Inflammatory macrophage treated with lipopolysaccharide for 4 hours (primary cell): ENCODE data around the gene LAMB3.

Experiments used
- DNase-seq: peaks from one replicate; pipeline ENCODE4 v3.0.0-alpha.2; 2020

The LAMB3 gene

DNA sequence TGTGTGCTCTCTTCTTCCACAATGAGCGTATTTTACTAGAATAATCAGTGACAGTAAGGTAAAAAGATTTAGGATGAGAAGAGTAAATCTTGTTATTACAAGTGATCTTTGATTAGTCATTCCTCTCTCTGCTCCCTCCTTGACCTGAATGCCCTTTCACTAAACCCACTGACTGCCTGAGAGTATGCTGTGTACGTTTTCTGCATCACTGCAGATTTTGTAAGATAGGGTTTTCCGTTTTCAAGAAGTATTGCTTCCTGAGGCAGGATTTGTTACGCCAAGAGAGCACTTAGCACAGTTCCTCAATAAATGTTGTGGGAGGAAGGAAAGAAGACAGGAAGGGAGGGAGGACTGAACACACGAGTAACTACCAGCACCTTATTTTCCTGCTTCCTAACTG lies 7.7 kb upstream of the LAMB3 start:
- DNase-seq: peak; percentile 98

GRCh38 chr1:209657918-209658317 lies 5.7 kb upstream of the LAMB3 start:
- DNase-seq: no peak

DNA sequence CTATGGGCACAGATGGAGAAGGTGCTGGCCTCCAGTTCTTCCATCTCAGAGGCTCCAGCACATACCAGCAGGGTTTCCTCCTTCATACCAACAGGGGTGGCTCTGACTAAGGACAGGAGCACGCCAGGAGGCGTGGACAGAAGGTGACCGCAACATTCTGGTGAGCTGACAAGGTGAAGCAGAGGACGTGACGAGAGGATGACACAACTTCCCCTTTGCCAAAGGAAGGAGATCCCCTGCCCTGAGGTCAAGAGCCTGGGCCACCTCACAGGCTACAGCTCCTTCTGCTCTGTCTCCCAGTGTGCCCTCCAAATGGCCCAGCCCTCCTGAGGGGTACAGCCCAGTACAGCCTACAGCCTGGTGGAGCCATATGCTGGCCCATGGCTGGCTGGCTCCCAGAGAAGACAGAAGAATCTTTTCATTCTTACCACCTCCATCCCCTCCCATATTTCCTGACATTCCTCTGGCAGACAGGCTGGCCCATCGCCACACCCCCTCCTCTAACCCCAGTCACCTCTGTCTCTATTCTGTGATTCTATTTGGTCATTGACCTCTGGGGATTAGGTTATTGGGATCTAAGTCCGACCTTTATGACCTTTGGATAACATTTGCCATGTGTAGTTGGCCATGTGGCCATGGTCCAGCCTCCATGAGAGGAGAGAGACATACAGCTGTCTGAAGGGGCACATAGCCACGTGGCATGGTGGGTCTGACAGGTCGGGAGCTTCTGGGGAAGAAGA lies 5.1 kb upstream of the LAMB3 start:
- DNase-seq: peak; percentile 88

- DNase-seq: no peak
Observed at GRCh38 chr1:209655411-209656231, 3.4 kb upstream of the LAMB3 start.

GRCh38 chr1:209653915-209654351 lies 1.7 kb upstream of the LAMB3 start:
- DNase-seq: no peak

DNA sequence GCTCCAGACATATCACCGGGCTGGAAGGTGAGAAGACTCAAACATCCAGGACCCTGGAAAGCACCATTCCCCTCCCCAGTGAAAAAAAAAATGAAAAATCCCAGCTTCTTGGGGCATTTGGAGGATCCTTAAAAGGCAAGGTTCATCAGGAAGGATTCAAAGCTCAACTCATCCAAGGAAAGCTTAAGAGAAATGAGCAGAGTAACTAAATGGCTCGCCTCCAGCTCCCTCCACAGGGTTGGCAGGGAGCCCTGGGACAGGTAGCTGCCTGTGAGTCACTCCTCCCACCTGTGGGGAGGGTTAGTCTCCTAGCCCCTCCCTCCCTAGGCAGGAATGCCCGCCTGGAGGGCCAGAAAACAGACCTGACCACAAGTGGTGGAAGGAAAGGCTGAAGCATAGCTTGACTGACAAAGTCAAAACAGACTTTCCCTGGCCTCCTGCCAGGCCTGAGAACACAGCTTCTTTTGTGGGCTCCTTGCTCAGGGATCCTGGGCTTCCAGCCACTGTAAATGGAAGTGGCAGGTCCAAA lies 712 bp upstream of the LAMB3 start:
- no peak for DNase-seq

DNA sequence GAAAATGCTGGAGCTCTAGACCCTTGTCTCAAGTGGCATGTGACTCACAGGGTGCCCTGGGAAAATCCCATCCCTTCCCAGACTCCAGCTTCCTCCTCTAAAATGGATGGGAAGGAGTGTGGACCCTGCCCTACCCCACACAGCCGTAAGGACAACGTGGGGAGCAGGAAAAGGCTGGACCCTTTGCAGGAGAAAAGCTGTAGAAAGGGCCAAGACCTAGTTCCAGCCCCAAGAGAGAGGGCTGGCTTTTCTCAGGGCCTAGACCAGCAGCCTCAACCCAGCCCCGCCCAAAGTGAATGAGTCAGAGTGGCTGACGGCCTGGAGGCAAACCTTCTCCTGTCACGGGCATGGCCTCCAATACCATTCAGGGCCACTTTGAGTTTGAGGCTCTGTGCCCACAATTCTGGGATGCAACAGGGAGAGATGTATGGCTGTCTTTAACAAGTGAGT lies 1.1 kb downstream of the LAMB3 start:
- DNase-seq: peak; percentile 92

GRCh38 chr1:209650454-209650853 lies 1.8 kb downstream of the LAMB3 start:
- DNase-seq: peak; percentile 85

DNA sequence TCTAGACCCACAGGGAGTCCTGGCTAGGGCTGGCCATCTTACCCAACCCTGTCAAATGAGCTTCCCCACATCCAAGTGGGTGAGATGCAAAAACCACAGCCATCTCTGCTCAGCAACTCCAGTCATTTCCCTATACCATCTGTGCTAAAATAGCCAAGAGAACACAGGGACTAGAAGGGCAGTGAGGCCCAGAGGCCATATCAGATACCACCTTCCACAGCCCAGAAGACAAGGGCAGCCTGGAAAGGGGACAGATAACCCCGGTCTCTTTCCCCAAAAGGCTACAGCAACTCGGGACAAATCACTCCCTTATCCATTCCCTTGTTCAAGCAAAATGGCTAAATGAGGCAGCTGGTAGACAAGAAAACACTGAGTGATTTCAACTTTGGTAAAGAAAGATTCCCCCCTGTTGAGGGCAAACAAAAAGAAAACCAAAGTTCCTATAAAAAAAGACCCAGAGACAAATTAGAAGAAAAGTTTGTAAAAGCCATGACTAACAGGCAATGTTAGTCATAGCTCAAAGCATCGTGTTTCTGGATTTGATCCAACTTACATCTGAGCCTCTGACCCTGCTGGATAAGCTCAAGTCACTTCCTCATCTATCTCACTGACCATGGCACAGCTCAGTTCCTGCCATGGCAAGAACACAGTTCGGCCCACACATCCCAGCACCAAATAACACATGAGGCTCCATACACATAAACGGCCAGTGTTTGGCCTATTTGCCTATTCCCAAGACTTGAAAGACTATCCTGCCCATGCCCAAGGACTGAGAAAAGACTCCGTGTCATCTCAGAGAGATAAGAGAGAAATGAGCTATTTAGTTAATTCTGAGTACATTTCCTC lies 3.1 kb downstream of the LAMB3 start:
- DNase-seq: peak; percentile 96

- no peak for DNase-seq
Observed at GRCh38 chr1:209648346-209648745, 3.9 kb downstream of the LAMB3 start.

DNA sequence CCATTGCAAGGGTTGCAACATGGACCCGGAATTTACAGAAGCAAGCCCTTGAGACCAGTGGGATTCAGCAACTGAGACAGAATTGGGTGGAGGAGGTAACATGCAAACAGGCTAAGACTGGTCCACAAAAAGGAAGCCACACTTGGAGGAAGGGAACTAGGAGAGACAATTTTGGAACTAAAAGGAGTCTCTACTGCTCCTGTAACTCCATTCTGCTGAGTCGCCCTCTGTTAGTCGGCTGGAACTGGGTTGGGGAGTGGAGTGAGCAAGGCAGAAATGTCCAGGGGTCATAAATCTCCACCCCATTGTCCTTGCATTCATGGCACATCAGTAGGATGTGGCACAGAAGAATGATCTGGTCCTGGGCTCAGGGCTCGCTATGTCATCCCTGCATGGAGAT lies 5.1 kb downstream of the LAMB3 start:
- peak; percentile 66 for DNase-seq

DNA sequence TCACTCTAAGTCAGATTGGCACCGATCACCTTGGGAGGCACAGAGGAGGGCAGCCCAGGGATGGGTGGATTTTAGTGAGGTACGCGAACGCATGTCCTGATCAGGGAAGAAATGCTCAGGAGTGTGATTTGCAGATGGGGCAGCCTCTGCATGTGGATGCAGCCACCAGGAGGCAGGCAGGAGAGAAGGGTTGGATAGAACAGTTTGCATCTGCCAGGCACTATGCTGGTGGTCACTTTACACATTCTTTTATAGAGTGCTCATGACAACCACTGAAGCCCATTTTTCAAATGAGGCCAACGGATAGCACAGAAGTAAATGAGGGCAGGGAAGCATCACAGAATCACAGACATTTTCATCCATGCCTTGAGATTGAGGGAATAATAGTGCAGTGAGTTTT lies 5.7 kb downstream of the LAMB3 start:
- no peak for DNase-seq

GRCh38 chr1:209645574-209646452 lies 6.4 kb downstream of the LAMB3 start:
- DNase-seq: no peak

- no peak for DNase-seq
Observed at GRCh38 chr1:209643285-209644020, 8.8 kb downstream of the LAMB3 start.

DNA sequence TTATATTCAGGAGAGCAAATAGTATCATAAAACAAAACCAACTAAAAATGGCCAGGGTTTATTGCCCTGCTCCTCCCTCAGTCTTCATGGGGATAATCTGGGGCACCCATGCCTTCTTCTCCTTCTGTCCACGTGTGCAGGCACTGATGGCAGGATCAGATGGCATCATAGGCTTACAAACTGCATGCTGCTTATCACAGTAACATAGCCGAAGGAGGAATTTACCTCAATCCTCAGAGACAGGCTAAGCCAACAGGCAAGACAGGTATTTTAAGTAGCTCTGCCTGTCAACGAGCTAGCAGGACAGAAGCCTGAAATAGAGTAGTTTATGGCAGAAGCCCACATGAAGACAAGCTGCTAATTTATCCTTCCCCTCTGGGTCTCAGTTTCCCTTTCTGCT lies 9.4 kb downstream of the LAMB3 start:
- DNase-seq: no peak

- DNase-seq: no peak
Observed at GRCh38 chr1:209641832-209642172, 10.4 kb downstream of the LAMB3 start.

DNA sequence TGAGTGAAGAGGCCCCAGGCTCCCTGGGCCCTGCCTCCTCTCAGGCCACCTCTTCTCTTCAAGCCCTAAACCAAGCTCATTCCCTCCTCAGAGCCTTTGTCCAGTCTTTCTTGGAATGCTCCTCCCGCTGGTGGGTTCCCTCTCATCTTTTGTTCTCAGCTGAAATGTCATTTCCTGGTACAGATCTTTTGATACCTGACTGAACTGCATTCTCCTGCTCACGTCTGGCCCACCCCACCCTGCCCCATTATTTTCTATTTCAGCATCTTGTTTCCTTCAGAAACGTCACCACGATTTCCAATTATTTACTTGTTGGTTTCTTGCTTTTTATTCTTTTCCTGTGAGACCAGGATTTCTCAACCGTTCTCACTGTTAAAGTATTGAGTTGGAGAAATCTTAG lies 16.4 kb downstream of the LAMB3 start:
- no peak for DNase-seq

GRCh38 chr1:209634005-209634737 lies 18.1 kb downstream of the LAMB3 start:
- no peak for DNase-seq

DNA sequence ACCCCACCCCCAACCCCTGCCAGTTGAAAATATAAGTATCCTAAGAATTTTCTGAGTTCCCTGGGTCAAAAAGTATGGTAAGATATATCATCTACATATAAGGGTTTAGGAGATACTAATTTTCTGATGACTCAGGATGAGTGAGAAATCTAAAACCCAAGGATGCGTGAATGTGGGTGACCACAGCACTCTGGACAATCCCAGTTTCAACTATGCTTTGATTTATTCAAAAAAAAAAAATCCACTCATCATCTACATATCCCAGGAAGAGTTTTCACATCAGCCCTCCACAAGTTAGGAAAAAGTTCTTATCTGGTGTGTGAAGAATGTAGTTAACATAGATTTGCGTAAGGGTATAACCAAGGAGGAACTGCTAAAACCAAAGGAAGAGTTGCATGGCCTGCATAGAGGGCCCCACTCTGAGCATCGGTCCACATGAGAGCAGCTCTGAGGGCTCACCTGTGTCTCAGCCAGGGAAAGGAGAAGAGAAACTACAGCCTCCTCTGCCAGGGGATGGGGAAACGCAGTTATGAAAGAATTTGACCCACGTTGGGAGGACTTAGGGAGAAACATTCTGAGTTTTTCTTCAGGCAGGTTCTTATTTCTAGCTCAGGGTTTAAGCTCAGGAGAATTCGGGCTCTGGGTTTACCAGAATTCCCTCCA lies 18.8 kb downstream of the LAMB3 start:
- DNase-seq: no peak
